Activated CD4-positive, alpha-beta T cell treated with anti-CD3 and anti-CD28 coated beads, Interleukin-2, Interleukin-4, amounts not matched to agents 100 ng/mL and 50 ng/mL, durations not matched to agents 16 hours and 8 hours (primary cell): Measurements from ENCODE around the gene RAP1GAP2.
"Not testable (repeated sequence)": the region's sequence is repeated elsewhere in the genome, so short reads cannot be mapped to it uniquely, and the experiment has no call there.

ENCODE experiments used
- DNase-seq: peaks from one replicate; pipeline ENCODE4 v3.0.0-alpha.2; 2020; ENCODE audit warnings: low spot score

RAP1GAP2 gene

DNA sequence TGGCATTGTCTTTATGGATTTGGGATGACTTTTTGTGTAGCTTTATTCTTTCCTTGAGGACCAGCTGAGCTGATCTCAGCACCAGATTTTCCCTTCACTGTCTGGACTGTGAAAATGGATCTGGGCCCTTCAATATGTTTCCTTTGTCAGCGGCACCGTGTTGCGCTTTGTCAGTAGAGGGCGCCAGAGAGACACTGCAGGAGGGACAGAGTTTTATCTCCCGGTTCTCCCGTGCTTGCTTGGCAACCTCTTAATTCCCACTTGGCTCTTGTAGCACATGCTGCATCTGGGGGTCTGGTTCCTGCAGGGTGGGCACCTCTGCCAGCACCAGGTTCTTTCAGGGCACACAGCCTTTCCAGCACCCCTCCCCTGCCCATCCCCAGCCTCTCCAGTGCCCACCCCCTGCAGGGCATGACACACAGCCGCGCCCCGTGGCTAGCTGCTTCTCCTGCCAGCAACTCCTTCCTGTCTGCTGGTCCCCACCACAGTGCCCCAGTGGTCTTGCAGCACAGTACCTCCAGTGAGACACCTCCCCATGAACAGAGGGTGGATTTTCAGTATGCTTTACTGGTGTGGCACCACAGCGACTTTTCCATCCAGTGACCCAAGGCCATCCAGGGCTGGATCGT lies 247.6 kb downstream of the RAP1GAP2 start:
- peak; percentile 42 for DNase-seq

DNA sequence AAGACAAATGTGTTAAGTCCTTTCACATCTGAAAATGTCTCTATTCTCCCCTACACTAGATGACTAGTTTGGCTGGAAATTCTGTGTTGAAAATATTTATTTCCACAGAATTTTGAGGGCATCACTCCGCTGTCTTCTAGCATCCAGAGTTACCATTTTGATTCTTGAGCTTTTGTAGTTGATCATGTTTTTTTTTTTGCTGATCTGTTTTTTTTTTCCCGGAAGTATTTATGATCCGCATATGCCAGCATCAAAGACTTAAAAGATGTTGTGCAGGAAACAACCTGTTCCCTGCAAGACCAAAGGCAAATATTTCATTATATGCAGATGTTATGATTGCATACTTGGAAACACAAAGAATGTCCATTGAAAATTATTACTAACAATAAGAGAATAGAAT lies 250.5 kb downstream of the RAP1GAP2 start:
- no peak for DNase-seq

DNA sequence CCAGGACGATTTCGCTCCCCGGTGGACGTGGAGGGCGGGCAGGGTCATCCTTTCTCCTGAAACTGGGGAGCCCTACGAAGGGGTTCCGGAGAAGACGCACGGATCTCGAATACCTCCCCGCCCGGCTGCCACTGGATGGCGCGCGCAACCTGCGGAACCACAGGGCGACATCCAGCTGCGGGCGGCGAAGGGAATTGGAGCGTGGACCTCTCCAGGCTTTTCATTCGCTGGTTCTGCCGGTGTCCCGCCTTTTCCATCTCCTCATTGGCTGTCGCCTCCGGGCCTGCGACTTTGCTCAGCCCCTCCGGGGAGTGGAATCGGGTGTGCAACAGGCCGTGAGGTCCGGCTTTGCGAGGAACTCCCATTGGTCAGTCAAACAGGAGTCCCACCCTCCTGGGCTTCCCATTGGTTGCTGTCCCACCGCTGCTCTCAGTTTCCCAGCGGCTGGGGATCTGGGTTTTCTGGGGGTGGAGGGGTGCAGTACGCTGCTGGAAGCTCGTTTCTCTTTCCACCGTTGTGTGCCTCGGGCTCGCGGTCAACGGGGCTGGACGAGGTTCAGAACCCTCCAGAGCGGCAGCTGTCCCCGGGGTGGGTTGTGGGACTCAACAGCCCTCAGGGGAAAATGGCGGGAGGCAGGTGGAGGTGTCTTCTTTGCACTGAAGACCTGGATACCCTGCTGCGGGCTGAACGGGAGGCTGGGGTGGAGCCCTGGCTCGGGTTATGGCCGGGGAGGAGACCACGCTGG lies 252.7 kb downstream of the RAP1GAP2 start:
- peak; percentile 98 for DNase-seq

DNA sequence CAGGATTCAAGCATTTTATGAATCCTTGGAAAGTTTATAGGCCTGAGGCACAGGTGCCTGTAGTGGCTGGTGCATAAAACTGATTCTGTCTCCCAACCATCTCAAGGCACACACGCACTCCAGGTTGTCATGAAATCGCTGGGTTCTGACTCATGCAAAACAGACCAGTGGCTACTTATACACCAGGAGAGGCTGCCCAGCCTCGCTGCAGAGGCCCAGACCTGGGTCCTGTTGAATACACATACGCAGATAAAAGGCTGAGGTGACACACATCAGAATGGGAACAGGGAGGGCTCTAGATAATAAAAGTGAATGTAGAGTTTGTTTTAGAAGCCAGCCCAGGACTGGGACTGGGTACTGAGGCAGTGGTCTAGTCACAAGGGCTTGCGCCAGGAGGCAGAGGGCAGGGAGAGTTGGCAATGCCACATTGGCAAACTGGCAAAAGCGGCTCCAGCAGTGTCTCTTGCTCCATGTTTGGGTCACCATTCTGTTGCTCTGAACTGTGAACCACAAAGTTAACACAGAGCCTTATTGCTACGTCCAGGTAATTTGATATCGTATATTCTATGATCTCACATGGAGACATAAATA lies 253.6 kb downstream of the RAP1GAP2 start:
- no peak for DNase-seq

GRCh38 chr17:3054868-3055267 lies 258.6 kb downstream of the RAP1GAP2 start:
- DNase-seq: not testable (repeated sequence)

DNA sequence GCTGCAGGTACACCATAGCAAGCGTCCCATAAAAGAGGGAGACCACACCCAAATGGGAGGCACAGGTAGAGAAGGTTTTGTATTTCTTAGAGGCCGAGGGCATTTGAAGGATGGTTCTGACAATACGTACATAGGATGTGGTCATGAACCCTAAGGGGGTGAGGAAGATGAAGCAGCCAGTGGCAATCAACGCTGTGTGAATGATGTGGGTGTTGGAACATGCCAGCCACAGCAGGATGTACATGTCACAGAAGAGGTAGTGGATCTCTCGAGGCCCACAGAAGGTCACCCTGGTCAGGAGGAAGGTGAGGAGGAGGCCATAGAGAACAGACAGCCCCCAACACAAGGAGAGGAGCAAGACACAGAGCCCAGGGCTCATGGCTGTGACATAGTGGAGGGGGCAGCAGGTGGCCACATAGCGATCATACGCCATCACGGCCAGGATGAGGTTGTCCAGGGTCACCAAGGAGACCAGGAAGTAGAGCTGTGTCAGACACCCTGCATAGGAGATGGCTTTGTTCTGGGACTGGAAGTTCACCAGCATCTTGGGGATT lies 266.7 kb downstream of the RAP1GAP2 start:
- not testable (repeated sequence) for DNase-seq

GRCh38 chr17:3063507-3063906 lies 267.3 kb downstream of the RAP1GAP2 start, which contains the start of gene OR1D5:
OR1D5 (minus strand) TSS chr17:3063607; CDS start chr17:3063607, 0 bp downstream.
- DNase-seq: not testable (repeated sequence)

DNA sequence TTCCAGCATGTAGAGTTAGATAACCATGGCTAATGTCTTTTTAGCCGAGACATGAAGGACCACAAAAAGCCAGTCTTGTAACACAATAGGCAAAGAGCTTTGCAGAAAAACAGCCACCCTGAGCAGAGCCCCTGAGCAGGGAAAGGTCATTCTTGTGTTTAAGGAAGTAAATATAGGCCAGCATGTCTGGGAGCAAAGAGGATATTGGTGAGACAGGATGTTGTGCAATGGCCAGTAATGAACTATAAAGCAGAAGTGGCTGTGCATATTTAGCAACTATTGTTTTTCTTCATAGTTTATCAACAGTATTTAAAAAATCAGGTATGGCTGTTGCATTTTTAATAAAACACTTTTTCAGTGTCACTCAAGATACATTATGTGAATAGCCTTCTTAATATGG lies 269.0 kb downstream of the RAP1GAP2 start:
- not testable (repeated sequence) for DNase-seq

- DNase-seq: not testable (repeated sequence)
These were observed 277.6 kb downstream of the RAP1GAP2 start for GRCh38 chr17:3073850-3074249.
